ENCODE data around the gene ABHD17C. TPM values are rescaled to one million over a fixed set of nuclear protein-coding genes. Genes with fewer than 3 reads are reported as not detected.

Gene ABHD17C
- total and polyA plus RNA-seq, 8 donors, result 2.0 to 7.9 (median 4.3) TPM

GRCh38 chr15:80739919-80740318 is 44.8 kb downstream of the ABHD17C start:
- no peaks in the 10 kb centered on the region for H3K27me3 ChIP-seq
- H3K9me3 ChIP-seq, result no peaks in the 10 kb centered on the region
- no peaks in the 10 kb centered on the region for H3K4me1 ChIP-seq
- H3K4me3 ChIP-seq, result no peak overlapping the region
- TF ChIP-seq, protein P1, sequence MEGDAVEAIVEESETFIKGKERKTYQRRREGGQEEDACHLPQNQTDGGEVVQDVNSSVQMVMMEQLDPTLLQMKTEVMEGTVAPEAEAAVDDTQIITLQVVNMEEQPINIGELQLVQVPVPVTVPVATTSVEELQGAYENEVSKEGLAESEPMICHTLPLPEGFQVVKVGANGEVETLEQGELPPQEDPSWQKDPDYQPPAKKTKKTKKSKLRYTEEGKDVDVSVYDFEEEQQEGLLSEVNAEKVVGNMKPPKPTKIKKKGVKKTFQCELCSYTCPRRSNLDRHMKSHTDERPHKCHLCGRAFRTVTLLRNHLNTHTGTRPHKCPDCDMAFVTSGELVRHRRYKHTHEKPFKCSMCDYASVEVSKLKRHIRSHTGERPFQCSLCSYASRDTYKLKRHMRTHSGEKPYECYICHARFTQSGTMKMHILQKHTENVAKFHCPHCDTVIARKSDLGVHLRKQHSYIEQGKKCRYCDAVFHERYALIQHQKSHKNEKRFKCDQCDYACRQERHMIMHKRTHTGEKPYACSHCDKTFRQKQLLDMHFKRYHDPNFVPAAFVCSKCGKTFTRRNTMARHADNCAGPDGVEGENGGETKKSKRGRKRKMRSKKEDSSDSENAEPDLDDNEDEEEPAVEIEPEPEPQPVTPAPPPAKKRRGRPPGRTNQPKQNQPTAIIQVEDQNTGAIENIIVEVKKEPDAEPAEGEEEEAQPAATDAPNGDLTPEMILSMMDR (IDR thresholded peaks at IDR 0.05), result no peak
- DNase-seq (no peak), FAIRE-seq (no peak), ATAC-seq (no peak)
- WGBS, 2 donors, result 91 to 93% methylated on average over 3 of the region's 3 CpGs
- no peaks in the 10 kb centered on the region for H3K36me3 ChIP-seq
- no peak overlapping the region for H3K27ac ChIP-seq
- intact Hi-C loops (cut with DNase I), result no loop called here

DNA sequence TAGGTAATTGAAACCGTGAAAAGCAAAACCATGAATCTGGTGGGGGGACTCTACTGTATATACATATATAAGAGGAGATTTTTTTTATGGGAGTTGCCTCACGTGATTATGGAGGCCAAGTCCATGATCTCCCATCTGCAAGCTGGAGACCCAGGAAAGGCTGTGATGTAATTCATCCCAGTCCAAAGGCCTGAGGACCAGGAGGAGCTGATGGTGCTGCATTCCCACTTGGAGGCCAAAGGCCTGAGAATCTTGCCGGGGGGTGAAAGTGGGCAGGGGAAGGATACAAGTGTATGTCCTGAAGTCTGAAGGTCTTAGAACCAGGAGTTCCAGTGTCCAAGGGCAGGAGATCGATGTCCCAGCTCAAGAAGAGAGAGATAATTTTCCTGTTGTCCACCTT is 47.0 kb downstream of the ABHD17C start:
- intact Hi-C loops (cut with DNase I), result no loop called here
- FAIRE-seq (no peak), ATAC-seq (no peak), DNase-seq (no peak)
- H3K36me3 ChIP-seq, result no peaks in the 10 kb centered on the region
- H3K9me3 ChIP-seq, result no peaks in the 10 kb centered on the region
- H3K27me3 ChIP-seq, result no peaks in the 10 kb centered on the region
- H3K4me3 ChIP-seq, result no peak overlapping the region
- TF ChIP-seq, protein P1 (IDR thresholded peaks at IDR 0.05), result no peak
- H3K27ac ChIP-seq, result no peak overlapping the region
- WGBS, 2 donors, result 95 to 97% methylated on average over 4 of the region's 4 CpGs
- no peaks in the 10 kb centered on the region for H3K4me1 ChIP-seq

DNA sequence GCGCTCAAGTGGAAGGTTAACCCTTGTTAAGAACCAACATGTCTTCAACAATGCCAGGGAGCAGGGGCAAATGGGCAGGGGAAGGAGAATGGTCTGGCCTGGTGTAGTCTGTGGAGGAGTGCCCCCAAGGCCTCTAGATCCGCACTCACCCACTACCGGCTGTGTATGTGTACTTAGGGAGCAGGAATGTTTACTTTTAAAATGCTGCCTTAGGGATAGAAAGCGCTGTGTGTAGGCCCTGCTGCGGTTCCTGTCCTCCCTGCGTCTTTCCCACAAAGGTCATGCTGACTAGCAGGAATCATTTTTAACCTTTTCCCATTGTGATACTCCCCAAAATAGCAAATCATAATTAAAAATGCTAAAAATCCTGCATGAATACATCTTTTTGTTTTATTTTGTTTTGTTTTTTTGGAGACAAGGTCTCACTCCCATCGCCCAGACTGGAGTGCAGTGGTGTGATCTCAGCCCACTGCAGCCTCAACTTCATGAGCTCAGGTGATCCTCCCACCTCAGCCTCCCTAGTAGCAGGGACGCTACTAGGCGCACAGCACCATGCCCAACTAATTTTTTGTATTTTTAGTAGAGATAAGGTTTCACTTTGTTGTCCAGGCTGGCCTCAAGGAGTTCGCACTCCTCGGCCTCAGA is 48.2 kb downstream of the ABHD17C start:
- Histone ChIP-seq H3K9me3 (no peaks in the 10 kb centered on the region), H3K4me3 (no peak overlapping the region), H3K4me1 (no peaks in the 10 kb centered on the region), H3K27me3 (no peaks in the 10 kb centered on the region), H3K36me3 (no peaks in the 10 kb centered on the region), H3K27ac (no peak overlapping the region)
- intact Hi-C loops (cut with DNase I), result no loop called here
- ATAC-seq, result peak in 3 of 4 donors; percentile 73 to 88 (median 83)
- TF ChIP-seq, protein P1 (IDR thresholded peaks at IDR 0.05), result no peak
- FAIRE-seq, result no peak
- 72 to 77% methylated on average over 11 of the region's 11 CpGs for WGBS, 2 donors
- DNase-seq, result no peak

DNA sequence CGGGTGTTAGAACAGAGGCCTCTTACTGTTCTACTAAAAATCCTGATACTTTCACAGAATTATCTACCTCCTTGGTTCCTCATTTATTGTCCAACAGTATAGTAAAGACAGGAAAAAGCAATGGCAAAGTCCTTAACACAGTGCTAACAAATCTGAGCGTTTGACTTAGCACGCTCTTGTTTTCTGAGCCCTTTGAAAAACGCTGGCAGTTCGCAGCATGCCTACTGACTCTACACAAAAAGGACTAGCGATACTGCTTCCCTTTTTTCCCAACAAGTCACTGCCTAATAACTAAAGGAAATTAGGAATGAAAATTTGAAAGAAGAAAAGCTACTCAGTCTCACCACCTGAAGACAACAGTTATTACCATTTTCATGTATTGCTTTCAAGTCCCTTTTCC is 49.3 kb downstream of the ABHD17C start:
- 92 to 93% methylated on average over 6 of the region's 6 CpGs for WGBS, 2 donors
- no peak for FAIRE-seq
- no peaks in the 10 kb centered on the region for H3K9me3 ChIP-seq
- intact Hi-C loops (cut with DNase I), result no loop called here
- TF ChIP-seq, protein P1 (IDR thresholded peaks at IDR 0.05), result no peak
- no peak overlapping the region for H3K4me3 ChIP-seq
- no peaks in the 10 kb centered on the region for H3K27me3 ChIP-seq
- DNase-seq, result no peak
- no peaks in the 10 kb centered on the region for H3K36me3 ChIP-seq
- H3K4me1 ChIP-seq, result no peaks in the 10 kb centered on the region
- no peak overlapping the region for H3K27ac ChIP-seq
- no peak for ATAC-seq

DNA sequence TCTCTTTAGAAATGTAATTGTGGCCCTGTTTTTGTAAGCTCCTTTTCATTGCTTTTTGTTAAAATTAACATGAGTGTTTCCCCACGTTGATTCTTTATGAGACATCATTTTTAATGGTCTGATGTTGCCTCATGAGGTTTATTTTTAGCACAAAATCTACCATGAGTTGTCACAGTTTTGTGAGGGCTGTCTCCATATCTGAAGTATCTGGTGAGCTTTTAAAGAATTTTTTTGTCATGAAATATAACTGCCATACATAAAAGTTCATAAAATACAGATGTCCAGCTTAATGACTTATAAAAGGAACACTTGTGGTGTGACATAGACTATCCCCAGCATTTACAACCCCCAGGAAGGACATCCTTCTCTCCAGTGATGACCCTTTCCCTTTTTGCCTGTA is 49.7 kb downstream of the ABHD17C start:
- FAIRE-seq, result no peak
- intact Hi-C loops (cut with DNase I), result no loop called here
- TF ChIP-seq, protein P1 (IDR thresholded peaks at IDR 0.05), result no peak
- H3K9me3 ChIP-seq, result no peaks in the 10 kb centered on the region
- H3K36me3 ChIP-seq, result no peaks in the 10 kb centered on the region
- no peak for ATAC-seq
- no peaks in the 10 kb centered on the region for H3K27me3 ChIP-seq
- 51 to 64% methylated on average over 1 of the region's 1 CpG for WGBS, 2 donors
- no peaks in the 10 kb centered on the region for H3K4me1 ChIP-seq
- no peak overlapping the region for H3K27ac ChIP-seq
- DNase-seq, result no peak
- no peak overlapping the region for H3K4me3 ChIP-seq

All from pancreas (tissue), 10 donors.